Measurements from ENCODE around the gene TDP2. TPM values are rescaled to one million over a fixed set of nuclear protein-coding genes. Genes with fewer than 3 reads are reported as not detected.

The TDP2 gene
- total and polyA plus RNA-seq, 2 donors (not counting 1 experiment from before 2014, with no cell fraction given): 19.4 to 63.5 TPM

- Histone ChIP-seq H3K27me3 (replicated peaks in 1 of 4; ENCODE audit: control extremely low read depth in 1 of 4, control insufficient read depth in 3 of 4, insufficient read depth in 4 of 4, low read length in 3 of 4) (peaks cover 0 to 6% (median 2%) of the 10 kb centered on the region in 4 experiments), H3K27ac (ENCODE audit: low read length in 2 of 2) (no peak overlapping the region), H4K20me1 (ENCODE audit: control insufficient read depth, insufficient read depth, low read length, poor library complexity, severe bottlenecking) (no peaks in the 10 kb centered on the region), H3K4me3 (ENCODE audit: control extremely low read depth in 1 of 5, extremely low read depth in 1 of 5, insufficient read depth in 1 of 5, low read depth in 2 of 5, low read length in 4 of 5) (no peak overlapping the region), H3K9ac (ENCODE audit: low read length) (no peak overlapping the region), H2AFZ (ENCODE audit: insufficient read depth, low read depth, low read length, poor library complexity, severe bottlenecking) (no peak overlapping the region), H3K4me1 (ENCODE audit: control insufficient read depth in 2 of 2, insufficient read depth in 2 of 2, low read length in 2 of 2) (no peaks in the 10 kb centered on the region), H3K4me2 (replicated peaks; ENCODE audit: low read depth, low read length, poor library complexity, severe bottlenecking) (no peak overlapping the region), H3K79me2 (ENCODE audit: control insufficient read depth, insufficient read depth, low read length) (no peaks in the 10 kb centered on the region), H3K9me3 (ENCODE audit: control extremely low read depth in 1 of 3, control insufficient read depth in 2 of 3, insufficient read depth in 1 of 3, low read length in 2 of 3) (peaks cover 2 to 4% (median 3%) of the 10 kb centered on the region in 3 donors), H3K36me3 (replicated peaks in 1 of 2; ENCODE audit: control extremely low read depth in 1 of 2, control insufficient read depth in 1 of 2, extremely low read depth in 1 of 2, insufficient read depth in 2 of 2, low read length in 1 of 2) (no peaks in the 10 kb centered on the region)
- H3K27me3 Mint-ChIP-seq: peaks cover 12% of the 10 kb centered on the region
- no peaks in the 10 kb centered on the region for H3K4me1 Mint-ChIP-seq
- no peak overlapping the region for H3K4me3 Mint-ChIP-seq
- ATAC-seq (ENCODE audit: low read depth) (no peak), DNase-seq (no peak)
- H3K27ac Mint-ChIP-seq: no peak overlapping the region
- intact Hi-C loops (cut with micrococcal nuclease): no loop called here
- WGBS (ENCODE audit: insufficient coverage): no CpG with 5 or more reads among the region's 1 CpG
- ChIA-PET POLR2A (no interaction called here), CTCF (no interaction called here)
- TF ChIP-seq EZH2 (IDR thresholded peaks at IDR 0.05; ENCODE audit: borderline replicate concordance, insufficient read depth, low read depth, low read length, poor library complexity, severe bottlenecking) (no peak), CTCF (IDR thresholded peaks at IDR 0.05) (no peak)
- H3K9me3 Mint-ChIP-seq (ENCODE audit: insufficient read depth): no peaks in the 10 kb centered on the region
These were observed 34.1 kb downstream of the TDP2 start for GRCh38 chr6:24632573-24632972.

DNA sequence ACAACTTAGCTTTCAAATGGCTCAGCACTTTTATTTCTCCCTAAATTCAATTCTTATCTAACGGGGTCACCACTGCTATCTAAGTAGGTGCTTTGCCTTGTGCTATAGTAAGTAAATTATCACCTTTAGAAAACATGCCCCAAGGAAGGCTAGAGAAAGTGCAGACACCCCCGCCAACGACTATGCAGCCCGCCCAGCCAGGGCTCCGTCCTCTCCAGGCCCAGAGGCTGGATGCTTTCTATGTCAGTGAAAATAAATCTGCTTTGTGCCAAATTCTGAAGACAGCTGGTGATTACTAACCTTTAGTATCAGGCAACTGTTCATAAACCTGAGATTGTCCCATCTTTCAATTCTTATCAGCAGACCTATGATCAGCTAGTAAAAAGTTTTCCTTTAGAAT is 35.0 kb downstream of the TDP2 start:
- H3K4me3 Mint-ChIP-seq: no peak overlapping the region
- no peak overlapping the region for H3K27ac Mint-ChIP-seq
- no peaks in the 10 kb centered on the region for H3K79me2 ChIP-seq (ENCODE audit: control insufficient read depth, insufficient read depth, low read length)
- no peaks in the 10 kb centered on the region for H3K36me3 ChIP-seq (replicated peaks in 1 of 2; ENCODE audit: control extremely low read depth in 1 of 2, control insufficient read depth in 1 of 2, extremely low read depth in 1 of 2, insufficient read depth in 2 of 2, low read length in 1 of 2)
- TF ChIP-seq CTCF (IDR thresholded peaks at IDR 0.05): no peak
- no peak for TF ChIP-seq EZH2 (IDR thresholded peaks at IDR 0.05; ENCODE audit: borderline replicate concordance, insufficient read depth, low read depth, low read length, poor library complexity, severe bottlenecking)
- H3K9ac ChIP-seq (ENCODE audit: low read length): no peak overlapping the region
- no peaks in the 10 kb centered on the region for H3K9me3 Mint-ChIP-seq (ENCODE audit: insufficient read depth)
- no peak overlapping the region for H3K27ac ChIP-seq (ENCODE audit: low read length in 2 of 2)
- ChIA-PET CTCF (interaction anchor here (1.6 kb wide), 1 partner anchor 50 kb away, joined by 5 read pairs; no protein-coding TSS in a partner anchor), POLR2A (no interaction called here)
- H3K27me3 Mint-ChIP-seq: peaks cover 12% of the 10 kb centered on the region
- H3K4me1 Mint-ChIP-seq: no peaks in the 10 kb centered on the region
- WGBS (ENCODE audit: insufficient coverage): 0% methylated on average over 1 of the region's 5 CpGs
- ATAC-seq (ENCODE audit: low read depth) (no peak), DNase-seq (no peak)
- no peak overlapping the region for H2AFZ ChIP-seq (ENCODE audit: insufficient read depth, low read depth, low read length, poor library complexity, severe bottlenecking)
- H3K9me3 ChIP-seq (ENCODE audit: control extremely low read depth in 1 of 3, control insufficient read depth in 2 of 3, insufficient read depth in 1 of 3, low read length in 2 of 3): peaks cover 2 to 4% (median 3%) of the 10 kb centered on the region in 3 donors
- H3K27me3 ChIP-seq (replicated peaks in 1 of 4; ENCODE audit: control extremely low read depth in 1 of 4, control insufficient read depth in 3 of 4, insufficient read depth in 4 of 4, low read length in 3 of 4): peaks cover 0 to 6% (median 0%) of the 10 kb centered on the region in 4 experiments
- intact Hi-C loops (cut with micrococcal nuclease): no loop called here
- no peak overlapping the region for H3K4me2 ChIP-seq (replicated peaks; ENCODE audit: low read depth, low read length, poor library complexity, severe bottlenecking)
- H4K20me1 ChIP-seq (ENCODE audit: control insufficient read depth, insufficient read depth, low read length, poor library complexity, severe bottlenecking): no peaks in the 10 kb centered on the region
- no peaks in the 10 kb centered on the region for H3K4me1 ChIP-seq (ENCODE audit: control insufficient read depth in 2 of 2, insufficient read depth in 2 of 2, low read length in 2 of 2)
- no peak overlapping the region for H3K4me3 ChIP-seq (ENCODE audit: control extremely low read depth in 1 of 5, extremely low read depth in 1 of 5, insufficient read depth in 1 of 5, low read depth in 2 of 5, low read length in 4 of 5)

Data from B cell (primary cell).